HEK293T (cell line): ENCODE measurements around the gene COL1A1.

Experiments
- CTCF ChIA-PET: fragments of 350-600 bp; formaldehyde crosslinking; extraction: SDS; loops from one replicate; lab custom pipeline; 2021; ENCODE audit warnings: antibody characterized with exemption, inconsistent platforms; lab: Yijun Ruan, JAX
- POLR2A ChIA-PET: fragments of 350-600 bp; formaldehyde crosslinking; extraction: SDS; loops from one replicate; lab custom pipeline; 2020; ENCODE audit warnings: antibody characterized with exemption, inconsistent platforms; lab: Yijun Ruan, JAX
- DNase-seq: peaks from one replicate; pipeline ENCODE4 v3.0.0; 2012; ENCODE audit warnings: mixed read lengths; ENCODE audit errors: extremely low spot score
- ARNT ChIP-seq: fragments of 450-650 bp; IDR thresholded peaks from 2 replicates; pipeline ENCODE4 v1.6.1; 2017; ENCODE audit warnings: mild to moderate bottlenecking
- BHLHE40 ChIP-seq: fragments of 450-650 bp; IDR thresholded peaks from 2 replicates; pipeline ENCODE4 v1.6.1; 2016; ENCODE audit warnings: mild to moderate bottlenecking, moderate library complexity, borderline replicate concordance
- CTBP1 ChIP-seq: fragments of 450-650 bp; IDR thresholded peaks from 2 replicates; pipeline ENCODE4 v1.6.1; 2016; ENCODE audit warnings: borderline replicate concordance
- ELF4 ChIP-seq: fragments of 450-650 bp; IDR thresholded peaks from 2 replicates; pipeline ENCODE4 v1.6.1; 2017; ENCODE audit warnings: antibody characterized with exemption
- FOXA1 ChIP-seq: fragments of 450-650 bp; IDR thresholded peaks from 2 replicates; pipeline ENCODE4 v1.6.1; 2016; ENCODE audit warnings: mild to moderate bottlenecking
- FOXK2 ChIP-seq: fragments of 450-650 bp; IDR thresholded peaks from 2 replicates; pipeline ENCODE4 v1.6.1; 2016; ENCODE audit warnings: mild to moderate bottlenecking
- FOXM1 ChIP-seq: fragments of 450-650 bp; IDR thresholded peaks from 2 replicates; pipeline ENCODE4 v1.6.1; 2017; ENCODE audit warnings: mild to moderate bottlenecking, borderline replicate concordance
- HDGF ChIP-seq: fragments of 450-650 bp; IDR thresholded peaks from 2 replicates; pipeline ENCODE4 v1.6.1; 2017; ENCODE audit warnings: antibody characterized with exemption, borderline replicate concordance
- L3MBTL2 ChIP-seq: fragments of 450-650 bp; conservative IDR thresholded peaks from 2 replicates; pipeline ENCODE4 v1.6.1; 2016; ENCODE audit warnings: mild to moderate bottlenecking
- LEF1 ChIP-seq: fragments of 450-650 bp; IDR thresholded peaks from 2 replicates; pipeline ENCODE4 v1.6.1; 2017; ENCODE audit warnings: mild to moderate bottlenecking, borderline replicate concordance
- NFRKB ChIP-seq: fragments of 450-650 bp; IDR thresholded peaks from 2 replicates; pipeline ENCODE4 v1.6.1; 2016; ENCODE audit warnings: mild to moderate bottlenecking, moderate library complexity
- SP1 ChIP-seq: fragments of 450-650 bp; IDR thresholded peaks from 2 replicates; pipeline ENCODE4 v1.6.1; 2017
- SUZ12 ChIP-seq: fragments of 450-650 bp; IDR thresholded peaks from 2 replicates; pipeline ENCODE4 v1.6.1; 2016; ENCODE audit warnings: mild to moderate bottlenecking
- TARDBP ChIP-seq: fragments of 450-650 bp; IDR thresholded peaks from 2 replicates; pipeline ENCODE4 v1.6.1; 2016
- ZNF384 ChIP-seq: fragments of 450-650 bp; IDR thresholded peaks from 2 replicates; pipeline ENCODE4 v1.6.1; 2016
- TF ChIP-seq, protein P1 (sequence below): fragments of 450-650 bp; IDR thresholded peaks from 2 replicates; pipeline ENCODE4 v1.6.1; 2016

The COL1A1 gene

GRCh38 chr17:50165066-50165465, 36.4 kb downstream of the COL1A1 start:
- ChIA-PET POLR2A (interaction anchor here (1.5 to 2.2 kb wide), 2 partner anchors 13 kb away, joined by 7 to 13 read pairs; no protein-coding TSS in a partner anchor), CTCF (no interaction called here)
- no peak for DNase-seq
- TF ChIP-seq TARDBP (no peak), L3MBTL2 (no peak), FOXA1 (no peak)

DNA sequence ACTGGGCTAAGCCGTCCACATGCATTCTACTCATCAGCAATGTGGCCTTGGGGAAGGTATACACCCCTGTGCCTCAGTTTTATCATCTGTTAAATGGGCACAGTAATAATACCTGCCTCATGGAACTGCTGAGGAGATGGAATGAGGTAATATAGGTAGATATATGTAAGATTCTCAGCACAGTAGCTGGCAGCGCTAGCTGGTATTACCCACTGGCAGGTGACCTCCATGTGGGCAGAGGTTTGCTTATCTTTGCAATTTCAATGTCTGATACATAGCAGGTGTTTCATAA, 36.8 kb downstream of the COL1A1 start:
- DNase-seq = no peak
- no peak for TF ChIP-seq ELF4
- TF ChIP-seq, protein P1, sequence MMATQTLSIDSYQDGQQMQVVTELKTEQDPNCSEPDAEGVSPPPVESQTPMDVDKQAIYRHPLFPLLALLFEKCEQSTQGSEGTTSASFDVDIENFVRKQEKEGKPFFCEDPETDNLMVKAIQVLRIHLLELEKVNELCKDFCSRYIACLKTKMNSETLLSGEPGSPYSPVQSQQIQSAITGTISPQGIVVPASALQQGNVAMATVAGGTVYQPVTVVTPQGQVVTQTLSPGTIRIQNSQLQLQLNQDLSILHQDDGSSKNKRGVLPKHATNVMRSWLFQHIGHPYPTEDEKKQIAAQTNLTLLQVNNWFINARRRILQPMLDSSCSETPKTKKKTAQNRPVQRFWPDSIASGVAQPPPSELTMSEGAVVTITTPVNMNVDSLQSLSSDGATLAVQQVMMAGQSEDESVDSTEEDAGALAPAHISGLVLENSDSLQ = no peak
- TF ChIP-seq CTBP1 = no peak
- no peak for TF ChIP-seq SP1
- TF ChIP-seq NFRKB = no peak
- TF ChIP-seq FOXK2 = no peak
- no peak for TF ChIP-seq ZNF384
- TF ChIP-seq TARDBP = no peak
- TF ChIP-seq HDGF = no peak
- no peak for TF ChIP-seq FOXA1
- TF ChIP-seq LEF1 = no peak
- TF ChIP-seq L3MBTL2 = no peak
- no peak for TF ChIP-seq FOXM1
- no peak for TF ChIP-seq SUZ12
- TF ChIP-seq ARNT = no peak
- TF ChIP-seq BHLHE40 = no peak
- POLR2A ChIA-PET = interaction anchor here (1.5 kb wide), 1 partner anchor 14 kb away, joined by 7 read pairs; no protein-coding TSS in a partner anchor
- CTCF ChIA-PET = no interaction called here

GRCh38 chr17:50163843-50164696, 37.4 kb downstream of the COL1A1 start:
- POLR2A ChIA-PET = interaction anchor here (0.7 kb wide), 1 partner anchor 12 kb away, joined by 3 read pairs; no protein-coding TSS in a partner anchor
- TF ChIP-seq TARDBP (no peak), ZNF384 (no peak), HDGF (no peak), ARNT (no peak), FOXM1 (no peak), ELF4 (no peak), SUZ12 (no peak), CTBP1 (no peak), NFRKB (no peak), BHLHE40 (no peak), LEF1 (no peak), FOXK2 (no peak), FOXA1 (no peak), SP1 (no peak), L3MBTL2 (no peak)
- TF ChIP-seq, protein P1 = no peak
- no peak for DNase-seq
- CTCF ChIA-PET = interaction anchor here (0.5 to 1.5 kb wide), 4 partner anchors 15 to 710 kb away, joined by 3 to 4 read pairs (median 4); no protein-coding TSS in a partner anchor

DNA sequence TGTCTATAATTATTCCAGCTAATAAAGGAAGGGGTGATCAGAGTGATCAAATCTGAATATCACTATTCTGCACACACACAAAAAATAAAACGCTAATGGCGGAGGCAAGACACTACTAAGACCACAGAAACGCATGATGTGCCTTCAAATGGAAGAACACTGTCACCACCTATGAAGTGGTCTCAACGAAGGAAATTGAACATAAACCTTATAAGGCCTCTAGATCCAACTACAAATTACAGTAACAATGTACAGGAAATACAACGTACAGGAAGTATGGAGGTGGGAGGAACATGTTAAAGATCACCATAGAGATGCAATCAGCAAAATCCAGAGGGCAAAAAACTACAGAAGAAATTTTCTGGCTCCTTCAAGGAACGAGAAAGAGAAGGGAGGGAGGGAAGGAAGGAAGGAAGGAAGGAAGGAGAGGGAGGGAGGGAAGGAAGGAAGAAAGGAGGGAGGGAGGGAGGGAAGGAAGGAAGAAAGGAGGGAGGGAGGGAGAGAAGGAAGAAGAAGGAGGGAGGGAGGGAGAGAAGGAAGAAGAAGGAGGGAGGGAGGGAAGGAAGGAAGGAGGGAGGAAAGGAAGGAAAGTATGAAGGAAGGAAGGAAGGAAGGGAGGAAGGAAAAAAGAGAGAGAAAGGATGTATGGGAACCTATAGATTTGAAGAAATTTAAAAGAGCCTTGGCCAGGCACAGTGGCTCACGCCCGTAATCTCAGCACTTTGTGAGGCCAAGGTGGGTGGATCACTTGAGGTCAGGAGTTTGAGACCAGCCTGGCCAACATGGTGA, 38.8 kb downstream of the COL1A1 start:
- TF ChIP-seq SUZ12 (no peak), FOXM1 (no peak), L3MBTL2 (no peak), FOXK2 (no peak), FOXA1 (no peak), NFRKB (no peak), SP1 (no peak), CTBP1 (no peak), ARNT (no peak), HDGF (no peak), BHLHE40 (no peak), ZNF384 (no peak), TARDBP (no peak), LEF1 (no peak)
- TF ChIP-seq, protein P1 = no peak
- CTCF ChIA-PET = interaction anchor here (0.9 to 2.8 kb wide), 10 partner anchors 11 to 68 kb away, joined by 3 to 34 read pairs (median 10); no protein-coding TSS in a partner anchor
- DNase-seq = no peak
- POLR2A ChIA-PET = interaction anchor here (0.8 to 2.8 kb wide), 13 partner anchors 7 to 129 kb away, joined by 3 to 98 read pairs (median 9); partner anchors contain the start of genes PDK2, PPP1R9B and SAMD14

DNA sequence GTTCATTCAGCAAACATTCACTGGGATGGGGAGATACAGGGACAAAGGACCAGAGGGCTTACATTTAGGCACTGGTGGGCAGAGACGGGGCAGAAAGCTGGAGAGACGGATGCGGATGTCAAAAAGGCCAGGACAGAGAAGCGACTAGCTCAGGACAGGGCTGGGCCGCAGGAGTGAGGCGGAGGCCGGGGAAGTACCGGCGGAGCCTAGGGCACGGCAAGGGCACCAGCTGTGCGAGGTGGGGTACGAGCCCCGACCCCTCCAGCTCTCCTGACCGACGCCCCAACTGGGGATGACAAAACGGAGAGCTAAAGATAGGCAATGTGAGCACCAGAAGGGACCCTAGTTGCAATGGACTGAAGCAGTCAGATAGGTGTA, 39.5 kb downstream of the COL1A1 start:
- TF ChIP-seq TARDBP (no peak), NFRKB (no peak), FOXK2 (no peak)
- DNase-seq = no peak
- ChIA-PET CTCF (interaction anchor here (0.9 to 2.8 kb wide), 13 partner anchors 10 to 74 kb away, joined by 3 to 34 read pairs (median 9); no protein-coding TSS in a partner anchor), POLR2A (interaction anchor here (0.5 to 2.8 kb wide), 26 partner anchors 8 to 130 kb away, joined by 3 to 98 read pairs (median 7); partner anchors contain the start of genes PDK2, PPP1R9B and SAMD14)
